Fibroblast of upper back skin (primary cell): Measurements from ENCODE around the gene CTNNAL1.
A peak's percentile ranks its signal among the peaks of the same experiment; 100 is the strongest.

Experiments
- DNase-seq: peaks from one replicate; pipeline ENCODE4 v3.0.0-alpha.2; 2013

CTNNAL1 gene

DNA sequence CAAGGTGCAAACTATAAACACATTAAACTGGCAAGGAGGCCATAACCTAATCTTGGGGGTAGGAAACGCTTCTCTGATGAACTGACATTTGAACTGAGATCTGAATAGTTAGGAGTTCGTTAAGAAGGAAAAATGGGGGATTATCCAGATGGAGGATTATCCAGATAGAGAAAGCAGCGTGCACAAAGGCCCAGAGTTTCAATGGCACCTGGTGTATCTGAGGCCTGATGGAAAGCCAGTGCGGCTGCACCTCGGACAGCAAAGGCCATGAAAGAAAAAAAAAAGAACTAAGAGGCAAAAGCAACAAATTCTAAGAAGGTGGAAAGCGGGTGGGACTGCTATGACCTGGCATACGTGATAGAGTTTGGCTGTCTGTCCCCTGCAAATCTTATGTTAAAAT lies 13.0 kb upstream of the CTNNAL1 start:
- DNase-seq: no peak

DNA sequence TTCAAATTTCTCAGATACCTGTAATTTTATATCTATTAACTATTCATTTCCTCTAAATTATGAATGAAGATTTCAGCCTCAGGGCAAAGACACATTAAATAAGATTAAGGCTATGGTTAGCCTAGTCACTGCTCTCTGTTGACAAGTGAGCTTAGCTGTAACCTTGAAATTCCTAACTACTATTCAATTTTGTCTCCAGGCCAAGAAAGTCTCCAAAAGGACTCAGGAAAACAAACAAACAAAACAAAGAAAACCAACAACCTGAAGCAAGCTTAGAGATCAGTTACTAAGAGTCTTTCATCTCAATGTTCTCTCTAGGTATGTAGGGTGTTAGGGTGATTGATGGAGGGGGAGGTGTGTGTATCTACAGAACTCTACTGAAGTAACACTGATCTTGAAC lies 9.6 kb upstream of the CTNNAL1 start:
- no peak for DNase-seq

DNA sequence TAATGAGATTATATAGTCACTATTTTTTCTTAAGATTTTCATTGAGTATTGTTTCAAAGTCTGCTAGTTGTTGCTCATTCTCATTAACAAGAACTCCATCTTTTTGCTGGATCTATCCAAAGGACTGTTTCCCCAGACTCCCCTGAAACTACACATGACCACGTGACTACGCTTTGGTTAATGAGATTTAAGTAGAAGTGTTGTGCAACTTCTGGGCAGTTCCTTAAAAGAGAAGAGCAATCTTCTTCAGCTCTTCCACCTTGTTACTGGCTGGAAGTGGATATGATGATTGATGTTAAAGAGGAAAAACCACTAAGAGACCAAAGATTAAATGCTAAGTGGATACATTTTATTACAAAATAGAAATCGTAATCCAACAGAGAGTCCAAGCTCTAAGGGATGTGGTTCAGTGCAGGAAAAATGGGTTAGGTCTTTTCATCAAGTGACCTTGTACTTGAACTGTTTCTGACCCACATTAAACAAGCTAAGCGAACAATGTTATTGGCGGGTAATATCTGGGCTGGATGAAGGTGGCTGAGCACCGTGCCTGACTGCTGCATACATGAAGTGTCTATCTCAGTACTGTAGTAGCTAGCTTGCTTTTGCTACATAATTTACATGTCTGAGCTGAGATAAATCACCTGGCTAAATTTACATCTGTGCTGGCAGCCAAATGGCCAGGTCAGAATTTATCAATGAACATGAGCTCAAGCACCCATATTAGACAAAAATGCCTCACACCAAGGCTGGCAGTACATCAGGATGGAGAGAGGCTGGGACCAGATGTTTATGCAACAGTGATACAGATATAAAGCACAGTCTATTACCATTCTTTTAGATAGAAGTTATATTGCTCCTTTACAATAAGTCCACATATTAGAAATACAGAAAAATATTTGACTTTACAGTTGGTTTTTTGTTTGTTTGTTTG lies 7.5 kb upstream of the CTNNAL1 start:
- no peak for DNase-seq

GRCh38 chr9:109020113-109020512 lies 6.8 kb upstream of the CTNNAL1 start:
- DNase-seq: no peak

DNA sequence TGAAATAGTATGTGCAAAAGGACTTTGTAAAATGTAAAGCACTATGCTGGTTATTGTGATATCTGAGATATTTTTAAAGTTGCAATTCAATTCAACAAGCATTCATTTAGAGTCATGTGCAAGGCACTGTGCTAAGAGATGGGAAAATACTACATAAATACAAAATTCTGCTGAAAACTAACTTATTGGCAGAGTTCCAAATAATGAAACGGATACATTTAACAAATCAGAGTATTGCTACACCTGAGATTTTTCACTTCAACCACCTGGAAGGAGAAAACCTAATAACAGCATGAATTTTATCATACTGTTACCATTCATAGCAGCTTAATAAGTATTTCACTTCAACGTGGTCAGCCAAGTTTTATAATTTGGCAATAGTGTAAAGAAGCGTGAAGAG lies 6.1 kb upstream of the CTNNAL1 start:
- DNase-seq: no peak

- no peak for DNase-seq
Observed at GRCh38 chr9:109017493-109017892, 4.2 kb upstream of the CTNNAL1 start.

GRCh38 chr9:109017061-109017460 lies 3.8 kb upstream of the CTNNAL1 start:
- no peak for DNase-seq

GRCh38 chr9:109016132-109016531 lies 2.8 kb upstream of the CTNNAL1 start:
- DNase-seq: no peak

GRCh38 chr9:109014608-109015280 lies 1.4 kb upstream of the CTNNAL1 start:
- no peak for DNase-seq

- DNase-seq: peak; percentile 83
Observed at GRCh38 chr9:109013679-109014607, 644 bp upstream of the CTNNAL1 start.

- peak; percentile 96 for DNase-seq
Observed at GRCh38 chr9:109012009-109012875, 1.1 kb downstream of the CTNNAL1 start.

- DNase-seq: no peak
Observed at GRCh38 chr9:109011231-109011671, 2.0 kb downstream of the CTNNAL1 start.

DNA sequence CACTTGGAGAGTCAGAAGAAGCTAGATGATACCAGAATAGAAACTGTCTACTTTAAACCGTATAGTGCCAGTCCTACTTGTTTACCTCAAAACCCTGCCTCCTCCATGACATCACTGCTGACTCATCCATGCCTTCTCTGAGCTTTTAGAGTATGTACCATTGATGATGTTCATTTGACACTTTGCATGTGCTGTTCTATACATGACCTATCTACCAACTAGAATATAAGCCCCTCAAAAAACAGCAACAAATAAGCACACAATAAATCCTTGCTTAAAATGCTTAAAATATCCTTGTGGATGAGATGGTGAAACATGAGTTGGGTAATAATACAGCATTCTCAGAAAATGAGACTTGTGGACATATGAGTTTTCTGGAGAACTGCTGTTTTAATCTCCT lies 2.6 kb downstream of the CTNNAL1 start:
- DNase-seq: peak; percentile 70

- no peak for DNase-seq
Observed at GRCh38 chr9:109005678-109006077, 7.6 kb downstream of the CTNNAL1 start.

GRCh38 chr9:109003116-109003515 lies 10.2 kb downstream of the CTNNAL1 start:
- DNase-seq: no peak

GRCh38 chr9:109002141-109002540 lies 11.2 kb downstream of the CTNNAL1 start:
- DNase-seq: no peak

DNA sequence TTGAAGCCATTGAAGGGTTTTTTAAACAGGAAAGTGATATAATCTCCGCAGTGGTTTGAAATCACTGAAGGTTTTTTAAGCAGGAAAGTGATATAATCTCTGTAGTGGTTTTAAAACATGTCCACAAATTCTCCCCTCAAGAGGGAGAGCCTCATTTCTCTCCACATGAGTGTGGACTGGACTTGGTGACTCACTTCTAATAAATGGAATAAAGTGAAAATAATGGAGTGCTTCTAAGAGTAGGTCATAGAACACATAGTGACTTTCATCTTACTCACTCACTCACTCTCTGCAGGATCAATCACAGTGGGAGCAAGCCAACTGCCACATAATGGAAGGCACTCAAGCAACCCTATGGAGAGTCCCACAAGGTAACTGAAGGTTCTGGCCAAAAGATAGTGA lies 12.0 kb downstream of the CTNNAL1 start:
- peak; percentile 91 for DNase-seq

DNA sequence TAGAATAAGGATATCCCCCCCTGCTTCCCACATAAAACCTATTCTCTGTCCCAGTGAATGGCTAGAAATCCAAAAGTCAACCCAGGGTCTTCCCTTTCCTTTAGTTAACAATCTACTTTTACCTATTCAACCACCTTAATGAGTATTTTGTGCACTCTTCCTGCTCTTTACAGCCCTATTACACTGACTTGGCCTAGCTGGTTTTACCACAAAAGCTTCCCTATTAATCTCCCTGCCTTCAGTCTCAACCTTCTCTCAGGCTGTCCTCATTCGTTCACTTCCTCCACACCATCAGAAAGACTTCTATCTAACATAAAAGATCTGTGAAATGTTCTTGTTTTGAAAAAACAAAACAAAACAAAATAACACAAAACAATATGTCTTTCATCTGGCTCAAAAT lies 16.2 kb downstream of the CTNNAL1 start:
- DNase-seq: no peak

DNA sequence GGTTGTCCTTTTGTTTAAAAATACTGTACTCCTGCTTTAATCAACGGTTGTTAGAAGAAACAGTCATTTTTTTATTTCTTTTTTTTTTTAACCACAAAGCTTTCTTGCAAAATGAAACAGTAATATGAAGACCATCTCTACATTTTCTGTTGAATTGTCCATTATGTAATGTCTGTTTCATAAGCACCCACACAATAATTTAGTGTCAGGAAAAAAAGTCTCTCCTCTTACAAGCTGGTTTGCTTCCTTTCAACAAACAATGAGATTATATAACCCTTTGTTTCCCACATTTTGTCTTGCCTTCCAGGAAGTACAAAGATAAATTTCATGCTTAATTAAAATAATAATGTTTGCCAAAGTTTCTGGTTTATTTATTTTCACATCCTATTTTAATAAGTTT lies 16.7 kb downstream of the CTNNAL1 start:
- DNase-seq: no peak

- DNase-seq: peak; percentile 24
Observed at GRCh38 chr9:108994695-108995094, 18.6 kb downstream of the CTNNAL1 start.

DNA sequence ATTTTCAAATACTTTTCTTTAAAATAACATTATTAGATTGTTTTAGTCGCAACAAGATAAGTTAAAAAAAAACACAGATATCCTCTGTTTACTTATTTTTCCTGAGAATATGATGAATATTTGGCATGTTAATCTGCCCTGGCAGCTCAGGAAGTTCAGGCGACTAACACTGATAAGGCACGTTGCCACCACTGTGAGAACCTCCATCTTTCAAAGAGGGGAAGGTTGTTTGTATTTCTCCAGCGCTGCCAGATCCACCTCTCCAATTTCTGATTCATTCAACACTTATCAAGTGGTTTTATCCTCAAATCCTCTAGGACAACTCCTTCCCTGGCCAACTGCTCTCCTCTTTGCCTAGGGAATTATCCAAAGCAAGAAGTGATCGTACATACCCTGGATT lies 21.8 kb downstream of the CTNNAL1 start:
- no peak for DNase-seq

DNA sequence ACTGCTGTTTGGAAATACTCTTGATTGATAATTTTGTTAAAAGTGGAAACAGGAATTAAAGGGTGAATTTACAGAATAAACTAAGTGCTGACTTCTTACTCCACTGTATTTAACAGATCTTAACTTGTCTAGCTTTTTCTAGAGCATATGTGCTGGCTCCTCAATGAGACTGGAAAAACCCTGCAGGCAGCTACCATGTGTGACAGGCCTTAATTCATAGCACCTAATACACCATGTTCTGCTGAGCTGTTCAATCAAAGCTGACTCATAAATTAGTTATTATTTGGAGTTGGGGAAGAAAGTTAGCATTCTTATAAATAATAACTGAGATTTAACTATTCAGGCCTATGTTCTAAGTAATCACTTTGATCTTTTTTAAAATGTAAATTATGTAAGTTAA lies 29.4 kb downstream of the CTNNAL1 start:
- no peak for DNase-seq
